Measurements from ENCODE around the gene F2. TPM values are rescaled to one million over a fixed set of nuclear protein-coding genes. Genes with fewer than 3 reads are reported as not detected.

The F2 gene
- total and polyA plus RNA-seq, 4 experiments from 2014 or later = not detected

DNA sequence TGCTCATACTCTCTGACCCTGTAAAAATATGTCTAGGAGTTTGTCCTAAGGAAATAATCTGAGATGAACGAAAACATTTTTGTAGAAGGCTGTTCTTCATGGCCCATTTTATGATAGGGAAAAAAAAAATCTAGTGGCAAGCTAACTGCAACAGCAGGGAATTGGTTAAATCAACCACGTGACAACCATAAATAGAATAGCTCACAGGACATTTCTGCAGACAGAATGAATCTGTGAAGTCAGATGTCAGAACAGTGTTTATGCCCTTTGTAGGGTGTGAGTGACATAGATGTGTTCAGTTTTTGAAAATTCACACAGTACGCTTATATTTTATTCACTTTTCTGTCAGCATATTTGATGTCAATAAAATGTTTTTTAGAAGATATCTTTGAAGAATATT, 34.6 kb upstream of the F2 start:
- H3K4me1 Mint-ChIP-seq = peaks cover 5 to 13% (median 5%) of the 10 kb centered on the region in 4 donors
- no peaks in the 10 kb centered on the region for H3K27me3 Mint-ChIP-seq
- POLR2A ChIA-PET (ENCODE audit: partially characterized antibody) = interaction anchor here (1.6 to 1.9 kb wide), 2 partner anchors 9 to 13 kb away, joined by 5 to 6 read pairs; no protein-coding TSS in a partner anchor
- no peak for DNase-seq
- Histone ChIP-seq H3K36me3 (ENCODE audit: insufficient read depth, low read length) (peaks cover 40% of the 10 kb centered on the region), H3K27ac (ENCODE audit: low read depth, low read length) (no peak overlapping the region), H3K4me3 (ENCODE audit: low read length in 2 of 2) (no peak overlapping the region), H3K4me1 (ENCODE audit: insufficient read depth, low read length) (no peaks in the 10 kb centered on the region), H3K27me3 (ENCODE audit: insufficient read depth, low read length) (no peaks in the 10 kb centered on the region), H3K9me3 (ENCODE audit: control insufficient read depth in 1 of 2, low read length in 2 of 2) (no peaks in the 10 kb centered on the region)
- intact Hi-C loops (cut with micrococcal nuclease) = no loop called here
- H3K9me3 Mint-ChIP-seq = no peaks in the 10 kb centered on the region
- H3K36me3 Mint-ChIP-seq = peaks cover 20 to 63% of the 10 kb centered on the region in 2 donors
- H3K4me3 Mint-ChIP-seq = no peak overlapping the region
- H3K27ac Mint-ChIP-seq = no peak overlapping the region
- CTCF ChIA-PET (ENCODE audit: partially characterized antibody) = interaction anchor here (0.9 to 1.6 kb wide), 2 partner anchors 13 to 15 kb away, joined by 5 read pairs; no protein-coding TSS in a partner anchor

DNA sequence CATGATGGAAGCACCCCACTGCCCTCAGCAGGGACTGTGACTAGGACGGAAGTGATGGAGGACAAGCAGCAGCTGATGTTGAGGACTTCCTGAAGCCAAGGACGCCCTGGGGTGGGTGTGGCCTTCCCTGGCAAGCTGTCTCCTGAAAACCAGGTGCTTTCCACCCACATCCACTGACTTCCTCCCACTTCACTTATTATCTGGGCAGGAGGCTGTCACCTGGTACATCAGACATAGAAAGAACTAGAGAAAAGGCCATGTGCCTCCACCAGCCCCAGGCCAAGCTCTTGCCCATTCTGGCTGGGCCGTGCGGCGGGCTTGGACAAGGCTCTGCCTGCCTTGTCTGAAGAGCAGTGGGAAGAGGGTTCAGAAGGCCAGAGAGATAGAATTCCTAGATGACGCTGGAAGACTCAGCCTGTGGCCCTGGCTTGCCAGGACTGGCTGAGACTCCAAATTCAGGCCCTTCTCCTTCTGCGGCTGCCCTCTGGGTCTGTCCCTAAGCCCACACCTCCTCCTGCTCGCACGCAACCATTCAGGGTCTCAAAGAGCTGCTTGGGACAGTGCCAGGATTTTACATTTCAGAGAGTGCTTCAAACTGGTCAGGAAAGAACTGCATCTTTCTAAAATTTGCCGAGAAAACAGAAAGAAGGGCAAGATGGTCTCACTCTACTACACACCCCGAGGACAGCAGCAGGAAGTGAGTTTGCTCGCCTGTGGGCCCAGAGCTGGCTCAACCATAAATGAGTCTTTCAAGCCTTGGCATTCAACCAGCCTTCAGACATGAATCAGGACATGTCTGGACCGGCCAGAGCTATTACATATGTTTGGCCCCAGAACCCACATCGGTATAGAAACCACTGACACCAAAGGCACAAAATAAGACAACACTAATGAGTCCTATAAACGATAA, 31.9 kb upstream of the F2 start:
- H3K27me3 ChIP-seq (ENCODE audit: insufficient read depth, low read length) = no peaks in the 10 kb centered on the region
- Mint-ChIP-seq H3K9me3 (no peaks in the 10 kb centered on the region), H3K4me1 (peaks cover 5 to 17% (median 7%) of the 10 kb centered on the region in 4 donors), H3K27ac (peak overlapping the region in 4 of 7 donors; percentile 15 to 74 (median 44)), H3K27me3 (no peaks in the 10 kb centered on the region), H3K36me3 (peaks cover 23 to 55% of the 10 kb centered on the region in 2 donors), H3K4me3 (no peak overlapping the region)
- POLR2A ChIA-PET (ENCODE audit: partially characterized antibody) = interaction anchor here (2.0 kb wide), 1 partner anchor 16 kb away, joined by 9 read pairs; no protein-coding TSS in a partner anchor
- H3K4me1 ChIP-seq (ENCODE audit: insufficient read depth, low read length) = no peaks in the 10 kb centered on the region
- no peaks in the 10 kb centered on the region for H3K9me3 ChIP-seq (ENCODE audit: control insufficient read depth in 1 of 2, low read length in 2 of 2)
- no peak overlapping the region for H3K4me3 ChIP-seq (ENCODE audit: low read length in 2 of 2)
- H3K27ac ChIP-seq (ENCODE audit: low read depth, low read length) = no peak overlapping the region
- intact Hi-C loops (cut with micrococcal nuclease) = no loop called here
- CTCF ChIA-PET (ENCODE audit: partially characterized antibody) = interaction anchor here (1.3 kb wide), 1 partner anchor 10 kb away, joined by 4 read pairs; no protein-coding TSS in a partner anchor
- peaks cover 19% of the 10 kb centered on the region for H3K36me3 ChIP-seq (ENCODE audit: insufficient read depth, low read length)
- no peak for DNase-seq

DNA sequence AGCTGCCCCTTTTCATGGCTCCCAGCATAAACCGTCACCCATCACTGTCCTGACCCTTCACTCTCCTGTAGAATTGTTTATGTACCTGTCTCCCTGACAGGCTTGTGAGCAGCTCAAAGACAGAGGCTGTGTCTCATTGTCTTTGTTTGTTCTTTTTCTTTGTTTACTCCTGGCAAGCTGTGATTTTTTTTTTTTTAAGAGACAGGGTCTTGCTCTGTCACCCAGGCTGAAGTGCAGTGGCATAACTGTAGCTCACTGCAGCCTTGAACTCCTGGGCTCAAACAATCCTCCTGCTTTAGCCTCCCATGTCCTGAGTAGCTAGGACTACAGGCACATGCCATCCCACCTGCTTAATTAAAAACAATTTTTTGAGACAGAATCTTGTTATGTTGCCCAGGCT, 28.3 kb upstream of the F2 start:
- no peak for DNase-seq
- H3K4me1 ChIP-seq (ENCODE audit: insufficient read depth, low read length) = peaks cover 9% of the 10 kb centered on the region
- ChIA-PET CTCF (ENCODE audit: partially characterized antibody) (no interaction called here), POLR2A (ENCODE audit: partially characterized antibody) (interaction anchor here (1.5 kb wide), 1 partner anchor 20 kb away, joined by 4 read pairs; no protein-coding TSS in a partner anchor)
- H3K36me3 ChIP-seq (ENCODE audit: insufficient read depth, low read length) = peaks cover 45% of the 10 kb centered on the region
- Mint-ChIP-seq H3K36me3 (peaks cover 32 to 52% of the 10 kb centered on the region in 2 donors), H3K4me3 (no peak overlapping the region), H3K9me3 (no peaks in the 10 kb centered on the region), H3K27ac (peak overlapping the region; percentile 4 to 64 (median 36)), H3K27me3 (no peaks in the 10 kb centered on the region), H3K4me1 (peaks cover 7 to 25% (median 16%) of the 10 kb centered on the region in 4 donors)
- H3K4me3 ChIP-seq (ENCODE audit: low read length in 2 of 2) = no peak overlapping the region
- H3K27me3 ChIP-seq (ENCODE audit: insufficient read depth, low read length) = no peaks in the 10 kb centered on the region
- no peaks in the 10 kb centered on the region for H3K9me3 ChIP-seq (ENCODE audit: control insufficient read depth in 1 of 2, low read length in 2 of 2)
- H3K27ac ChIP-seq (ENCODE audit: low read depth, low read length) = no peak overlapping the region
- intact Hi-C loops (cut with micrococcal nuclease) = no loop called here

DNA sequence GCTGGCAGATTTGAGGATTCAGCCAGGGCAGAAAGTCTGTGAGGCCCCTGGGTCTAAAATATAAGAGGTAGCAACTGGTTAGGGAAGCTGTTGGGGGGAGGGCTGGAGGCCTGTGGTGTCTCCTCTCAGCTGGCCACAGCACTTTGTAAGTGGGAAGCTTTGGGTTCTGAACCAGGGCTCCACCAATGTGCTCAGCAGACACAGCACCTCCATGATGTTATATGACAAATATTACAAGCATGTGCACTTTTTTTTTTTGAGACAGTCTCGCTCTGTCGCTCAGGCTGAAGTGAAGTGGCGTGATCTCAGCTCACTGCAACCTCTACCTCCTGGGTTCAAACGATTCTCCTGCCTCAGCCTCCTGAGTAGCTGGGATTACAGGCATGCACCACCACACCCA, 26.6 kb upstream of the F2 start:
- Histone ChIP-seq H3K36me3 (ENCODE audit: insufficient read depth, low read length) (peaks cover 50% of the 10 kb centered on the region), H3K4me3 (ENCODE audit: low read length in 2 of 2) (no peak overlapping the region), H3K27ac (ENCODE audit: low read depth, low read length) (no peak overlapping the region), H3K4me1 (ENCODE audit: insufficient read depth, low read length) (peaks cover 24% of the 10 kb centered on the region), H3K9me3 (ENCODE audit: control insufficient read depth in 1 of 2, low read length in 2 of 2) (no peaks in the 10 kb centered on the region), H3K27me3 (ENCODE audit: insufficient read depth, low read length) (no peaks in the 10 kb centered on the region)
- POLR2A ChIA-PET (ENCODE audit: partially characterized antibody) = interaction anchor here (0.6 to 1.7 kb wide), 3 partner anchors 8 to 19 kb away, joined by 3 to 6 read pairs (median 3); partner anchors contain the start of genes ARHGAP1 and ZNF408
- Mint-ChIP-seq H3K4me1 (peaks cover 5 to 34% (median 19%) of the 10 kb centered on the region in 4 donors), H3K4me3 (no peak overlapping the region), H3K9me3 (no peaks in the 10 kb centered on the region), H3K36me3 (peaks cover 30 to 47% of the 10 kb centered on the region in 2 donors), H3K27me3 (no peaks in the 10 kb centered on the region), H3K27ac (peak overlapping the region in 1 of 7 donors; percentile 13)
- intact Hi-C loops (cut with micrococcal nuclease) = no loop called here
- CTCF ChIA-PET (ENCODE audit: partially characterized antibody) = interaction anchor here (1.0 kb wide), 1 partner anchor 23 kb away, joined by 4 read pairs; no protein-coding TSS in a partner anchor
- no peak for DNase-seq

DNA sequence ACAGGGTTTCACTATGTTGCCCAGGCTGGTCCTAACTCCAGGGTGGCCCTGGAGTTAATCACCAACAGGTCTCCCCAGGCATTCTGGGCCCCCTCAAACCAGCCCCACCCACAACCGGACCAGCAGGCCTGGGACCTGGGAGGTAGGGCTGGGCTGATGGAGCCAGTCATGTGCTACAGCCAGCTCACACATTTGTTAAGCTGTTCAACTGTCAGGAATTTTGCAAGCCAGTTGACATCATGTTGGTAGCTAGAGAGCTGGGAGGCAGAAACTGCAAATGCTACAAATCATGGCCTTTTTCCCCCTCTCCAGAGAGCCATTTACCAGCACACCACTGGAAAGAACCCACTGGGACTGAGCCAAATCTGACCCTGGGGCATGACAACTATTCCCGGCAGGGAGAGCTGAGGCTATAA, 25.4 kb upstream of the F2 start:
- intact Hi-C loops (cut with micrococcal nuclease) = no loop called here
- ChIA-PET POLR2A (ENCODE audit: partially characterized antibody) (interaction anchor here (1.2 kb wide), 1 partner anchor 23 kb away, joined by 3 read pairs; no protein-coding TSS in a partner anchor), CTCF (ENCODE audit: partially characterized antibody) (interaction anchor here (1.1 kb wide), 1 partner anchor 20 kb away, joined by 3 read pairs; no protein-coding TSS in a partner anchor)
- DNase-seq = no peak
- no peaks in the 10 kb centered on the region for H3K27me3 ChIP-seq (ENCODE audit: insufficient read depth, low read length)
- Mint-ChIP-seq H3K36me3 (peaks cover 24 to 44% of the 10 kb centered on the region in 2 donors), H3K4me1 (peaks cover 11 to 40% (median 25%) of the 10 kb centered on the region in 4 donors), H3K27ac (peak overlapping the region in 1 of 7 donors; percentile 42), H3K27me3 (no peaks in the 10 kb centered on the region), H3K4me3 (no peak overlapping the region), H3K9me3 (no peaks in the 10 kb centered on the region)
- H3K27ac ChIP-seq (ENCODE audit: low read depth, low read length) = no peak overlapping the region
- H3K4me1 ChIP-seq (ENCODE audit: insufficient read depth, low read length) = peaks cover 36% of the 10 kb centered on the region
- H3K9me3 ChIP-seq (ENCODE audit: control insufficient read depth in 1 of 2, low read length in 2 of 2) = no peaks in the 10 kb centered on the region
- H3K36me3 ChIP-seq (ENCODE audit: insufficient read depth, low read length) = peaks cover 43% of the 10 kb centered on the region
- no peak overlapping the region for H3K4me3 ChIP-seq (ENCODE audit: low read length in 2 of 2)

DNA sequence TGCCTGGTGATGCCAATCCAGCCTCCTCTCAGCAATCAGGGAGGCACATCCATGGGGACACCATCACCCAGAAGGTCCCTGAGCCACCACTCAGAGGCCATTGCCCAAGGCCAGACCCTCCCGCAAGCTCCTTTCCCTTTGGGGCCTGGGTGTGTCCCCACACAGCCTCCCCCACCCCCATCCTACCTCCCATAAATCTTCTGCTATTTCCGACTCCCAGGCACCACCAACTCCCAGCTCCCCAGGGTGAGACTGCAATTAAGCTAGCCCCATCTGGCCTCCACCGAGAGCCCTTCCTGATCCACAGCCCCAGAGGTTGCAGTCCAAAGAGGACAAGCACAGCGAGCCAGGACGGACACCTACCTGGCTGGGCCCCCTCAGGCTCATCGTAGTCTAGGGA, 24.9 kb upstream of the F2 start:
- Mint-ChIP-seq H3K27me3 (no peaks in the 10 kb centered on the region), H3K4me1 (peaks cover 15 to 45% (median 28%) of the 10 kb centered on the region in 4 donors), H3K9me3 (no peaks in the 10 kb centered on the region), H3K4me3 (no peak overlapping the region), H3K36me3 (peaks cover 22 to 45% of the 10 kb centered on the region in 2 donors), H3K27ac (peak overlapping the region in 2 of 7 donors; percentile 42 to 47)
- Histone ChIP-seq H3K27me3 (ENCODE audit: insufficient read depth, low read length) (no peaks in the 10 kb centered on the region), H3K4me1 (ENCODE audit: insufficient read depth, low read length) (peaks cover 41% of the 10 kb centered on the region), H3K4me3 (ENCODE audit: low read length in 2 of 2) (no peak overlapping the region), H3K27ac (ENCODE audit: low read depth, low read length) (no peak overlapping the region), H3K9me3 (ENCODE audit: control insufficient read depth in 1 of 2, low read length in 2 of 2) (no peaks in the 10 kb centered on the region), H3K36me3 (ENCODE audit: insufficient read depth, low read length) (peaks cover 43% of the 10 kb centered on the region)
- ChIA-PET POLR2A (ENCODE audit: partially characterized antibody) (interaction anchor here (1.2 kb wide), 1 partner anchor 23 kb away, joined by 3 read pairs; no protein-coding TSS in a partner anchor), CTCF (ENCODE audit: partially characterized antibody) (interaction anchor here (1.1 kb wide), 1 partner anchor 20 kb away, joined by 3 read pairs; no protein-coding TSS in a partner anchor)
- no peak for DNase-seq
- intact Hi-C loops (cut with micrococcal nuclease) = no loop called here

DNA sequence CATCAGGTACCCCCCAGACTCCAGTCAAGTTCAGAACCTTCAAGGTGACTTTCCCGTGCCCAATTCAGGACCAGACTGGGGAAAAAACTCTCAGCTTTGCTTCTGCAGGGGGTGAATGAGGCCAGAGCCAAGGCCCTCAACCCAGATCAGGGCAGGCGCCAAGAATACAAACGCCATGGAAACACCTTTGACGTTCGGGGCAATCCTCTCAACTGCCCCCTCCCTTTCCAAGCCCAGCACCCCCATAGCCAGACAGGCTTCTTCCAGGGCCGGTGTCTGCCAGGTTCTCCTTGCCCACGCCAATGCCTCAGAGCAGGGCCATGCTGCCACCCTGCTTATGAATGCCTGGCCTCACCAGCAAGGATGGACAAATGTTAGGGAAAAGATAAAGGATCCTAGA, 24.4 kb upstream of the F2 start:
- peaks cover 15 to 50% (median 30%) of the 10 kb centered on the region in 4 donors for H3K4me1 Mint-ChIP-seq
- Histone ChIP-seq H3K4me1 (ENCODE audit: insufficient read depth, low read length) (peaks cover 46% of the 10 kb centered on the region), H3K27me3 (ENCODE audit: insufficient read depth, low read length) (no peaks in the 10 kb centered on the region), H3K36me3 (ENCODE audit: insufficient read depth, low read length) (peaks cover 43% of the 10 kb centered on the region), H3K27ac (ENCODE audit: low read depth, low read length) (no peak overlapping the region), H3K4me3 (ENCODE audit: low read length in 2 of 2) (no peak overlapping the region), H3K9me3 (ENCODE audit: control insufficient read depth in 1 of 2, low read length in 2 of 2) (no peaks in the 10 kb centered on the region)
- no peak for DNase-seq
- H3K27me3 Mint-ChIP-seq = no peaks in the 10 kb centered on the region
- intact Hi-C loops (cut with micrococcal nuclease) = no loop called here
- H3K27ac Mint-ChIP-seq = peak overlapping the region in 3 of 7 donors; percentile 22 to 42 (median 41)
- H3K4me3 Mint-ChIP-seq = no peak overlapping the region
- H3K36me3 Mint-ChIP-seq = peaks cover 20 to 44% of the 10 kb centered on the region in 2 donors
- ChIA-PET CTCF (ENCODE audit: partially characterized antibody) (no interaction called here), POLR2A (ENCODE audit: partially characterized antibody) (interaction anchor here (1.2 kb wide), 1 partner anchor 24 kb away, joined by 3 read pairs; no protein-coding TSS in a partner anchor)
- no peaks in the 10 kb centered on the region for H3K9me3 Mint-ChIP-seq
